Adrenal gland (tissue), 5 donors: ENCODE data around the gene IQUB.

Experiments used
- CTCF ChIP-seq, 6 experiments: fragments of 450-650 bp in 4 of 6; fragments of 200-600 bp in 2 of 6; sonication (generic) in 1 of 6; IDR thresholded peaks; 1 replicate in 5 of 6; 2 replicates in 1 of 6; pipeline versions ENCODE4 v1.5.1 to v1.8.0; 2016 to 2021; ENCODE audit warnings: antibody characterized with exemption in 6 of 6, mild to moderate bottlenecking in 2 of 6, moderate library complexity in 1 of 6
- POLR2A ChIP-seq, 2 donors: fragments of 450-650 bp; IDR thresholded peaks; one replicate each; pipeline ENCODE4 v1.6.1; 2017; ENCODE audit warnings: antibody characterized with exemption in 2 of 2, mild to moderate bottlenecking in 2 of 2, moderate library complexity in 1 of 2
- donor health status: DM: no; HTN: no; CAD: no.

DNA sequence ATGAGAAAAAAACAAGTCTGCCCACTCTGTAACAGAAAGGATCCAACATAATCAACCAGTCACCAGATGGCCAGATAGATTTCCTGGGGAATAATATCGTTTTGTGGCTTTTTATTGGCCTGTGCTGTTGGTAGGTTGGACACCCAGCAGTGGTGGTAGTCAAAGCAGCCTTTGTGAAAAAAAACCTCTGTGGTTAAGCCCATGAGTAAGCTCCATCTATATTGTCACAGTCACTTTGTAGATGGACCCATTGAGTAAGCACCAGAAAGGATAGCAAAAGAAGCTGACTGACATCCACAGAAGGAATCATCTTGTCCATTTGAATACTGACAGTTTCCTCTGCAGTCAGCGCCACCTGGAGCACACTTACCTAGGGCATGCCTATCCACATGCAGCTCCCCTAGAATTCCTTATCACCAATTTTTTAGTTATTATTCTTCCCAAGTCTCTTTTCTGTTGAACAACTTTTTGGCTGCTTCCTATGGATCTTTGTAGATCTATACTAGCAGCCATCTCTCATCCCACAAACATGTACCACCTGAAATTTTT, 96.9 kb downstream of the IQUB start:
- no peak for TF ChIP-seq CTCF (IDR thresholded peaks at IDR 0.05)
- TF ChIP-seq POLR2A (IDR thresholded peaks at IDR 0.05), result no peak
